WTC11 (cell line): ENCODE results near the gene CDH6.

Experiments
- ATF3 ChIP-seq: sonication (generic); formaldehyde crosslinking; conservative IDR thresholded peaks from 2 replicates; pipeline ENCODE4 v1.8.1; 2022; ENCODE audit warnings: mild to moderate bottlenecking, missing genetic modification reagents
- CTCF ChIP-seq: fragments of 200-600 bp; IDR thresholded peaks from 2 replicates; pipeline ENCODE4 v1.8.0; 2022; ENCODE audit warnings: antibody characterized with exemption
- IRF1 ChIP-seq: sonication (generic); formaldehyde crosslinking; IDR thresholded peaks from 2 replicates; pipeline ENCODE4 v1.8.0; 2023; ENCODE audit warnings: missing genetic modification reagents
- JUN ChIP-seq: sonication (generic); formaldehyde crosslinking; IDR thresholded peaks from 2 replicates; pipeline ENCODE4 v1.8.0; 2023; ENCODE audit warnings: mild to moderate bottlenecking, missing genetic modification reagents
- MAX ChIP-seq: sonication (generic); formaldehyde crosslinking; IDR thresholded peaks from 2 replicates; pipeline ENCODE4 v1.8.0; 2022; ENCODE audit warnings: mild to moderate bottlenecking, missing genetic modification reagents
- NR2C2 ChIP-seq: sonication (generic); formaldehyde crosslinking; IDR thresholded peaks from 2 replicates; pipeline ENCODE4 v1.8.0; 2022; ENCODE audit warnings: mild to moderate bottlenecking, missing genetic modification reagents
- PRDM15 ChIP-seq: sonication (generic); formaldehyde crosslinking; IDR thresholded peaks from 2 replicates; pipeline ENCODE4 v1.8.0; 2022; ENCODE audit warnings: missing genetic modification reagents
- SMAD3 ChIP-seq: sonication (generic); formaldehyde crosslinking; IDR thresholded peaks from 2 replicates; pipeline ENCODE4 v1.8.0; 2022; ENCODE audit warnings: missing genetic modification reagents, mild to moderate bottlenecking, borderline replicate concordance
- SP1 ChIP-seq: sonication (generic); formaldehyde crosslinking; conservative IDR thresholded peaks from 2 replicates; pipeline ENCODE4 v1.8.1; 2022; ENCODE audit warnings: missing genetic modification reagents
- STAT6 ChIP-seq: sonication (generic); formaldehyde crosslinking; conservative IDR thresholded peaks from 2 replicates; pipeline ENCODE4 v1.8.1; 2023; ENCODE audit warnings: mild to moderate bottlenecking, low read depth, missing genetic modification reagents, moderate library complexity
- TCF7 ChIP-seq: sonication (generic); formaldehyde crosslinking; IDR thresholded peaks from 2 replicates; pipeline ENCODE4 v1.8.0; 2022; ENCODE audit warnings: mild to moderate bottlenecking, low read depth, missing genetic modification reagents, moderate library complexity
- USF2 ChIP-seq: sonication (generic); formaldehyde crosslinking; IDR thresholded peaks from 2 replicates; pipeline ENCODE4 v1.8.1; 2023; ENCODE audit warnings: mild to moderate bottlenecking, missing genetic modification reagents, moderate library complexity
- ZNF121 ChIP-seq: sonication (generic); formaldehyde crosslinking; IDR thresholded peaks from 2 replicates; pipeline ENCODE4 v1.8.0; 2023; ENCODE audit warnings: missing genetic modification reagents

- TF ChIP-seq CTCF (no peak), MAX (CRISPR knock-in tag) (no peak), TCF7 (CRISPR knock-in tag) (no peak), ATF3 (CRISPR knock-in tag) (no peak), SMAD3 (CRISPR knock-in tag) (no peak), STAT6 (CRISPR knock-in tag) (no peak), USF2 (no peak), ZNF121 (CRISPR knock-in tag) (no peak), PRDM15 (CRISPR knock-in tag) (no peak), JUN (CRISPR knock-in tag) (no peak), NR2C2 (CRISPR knock-in tag) (no peak), SP1 (no peak), IRF1 (CRISPR knock-in tag) (no peak)
These were observed 34.8 kb upstream of the CDH6 start for GRCh38 chr5:31158686-31159085.
